Mucosa of descending colon (tissue), 3 donors: ENCODE measurements around the gene SLC7A8. TPM values are rescaled to one million over a fixed set of nuclear protein-coding genes. Genes with fewer than 3 reads are reported as not detected.
A peak's percentile ranks its signal among the peaks of the same experiment; 100 is the strongest.

Experiments
- ATAC-seq: fragments of 200-7000 bp; cut with Tn5 transposase; one replicate; pipeline ENCODE4 v1.9.1; 2020; ENCODE audit warnings: mild to moderate bottlenecking, moderate library complexity
- DNase-seq, 3 donors: peaks; one replicate each; pipeline ENCODE4 v3.0.0-alpha.2; 2020
- H3K36me3 ChIP-seq: fragments of 200-600 bp; one replicate; pipeline ENCODE4 v1.8.0; 2021; ENCODE audit warnings: low read depth, mild to moderate bottlenecking
- H3K4me1 ChIP-seq: fragments of 200-600 bp; one replicate; pipeline ENCODE4 v1.8.0; 2021; ENCODE audit warnings: low read depth, mild to moderate bottlenecking
- H3K4me3 ChIP-seq: fragments of 200-600 bp; one replicate; pipeline ENCODE4 v1.8.0; 2021; ENCODE audit warnings: mild to moderate bottlenecking
- H3K9me3 ChIP-seq: fragments of 200-600 bp; one replicate; pipeline ENCODE4 v1.8.0; 2021; ENCODE audit warnings: mild to moderate bottlenecking
- intact Hi-C, 2 donors: fragments of 100-400 bp; cut with DNase I in 1 of 2; cut with micrococcal nuclease in 1 of 2; formaldehyde crosslinking; loops; one replicate each; pipeline versions ENCODE4 v1.11.0 to v1.11.1; 2022; cut with DNase I, micrococcal nuclease
- total RNA-seq, 3 donors: library from RNA; stranded (reverse); fragmentation: NEBNext Ultra II Directional in 2 of 3; extraction: Animal tissue kit (Norgen Biotek cat#: 25700) in 2 of 3; gene quantifications; one replicate each; pipeline versions ENCODE4 v1.2.1 to v1.2.4, GENCODE V29; 2021 to 2023
- TF ChIP-seq, protein P1 (sequence below): fragments of 200-600 bp; IDR thresholded peaks from one replicate; pipeline ENCODE4 v1.8.0; 2022; ENCODE audit warnings: antibody characterized with exemption, mild to moderate bottlenecking
- donor health status: DM: no; HTN: no; CAD: no; lungs with moderate emphysema.
- donor health status: DM: no; HTN: no; CAD: no.
- donor health status: DM: no; HTN: yes; CAD: no.

SLC7A8 gene
- total RNA-seq, 3 donors from 2014 or later = 16.0 to 26.4 (median 22.0) TPM

GRCh38 chr14:23090254-23090636, 93.2 kb downstream of the SLC7A8 start:
- ATAC-seq = no peak
- H3K36me3 ChIP-seq = peaks cover 14% of the 10 kb centered on the region

GRCh38 chr14:23089498-23090253, 93.8 kb downstream of the SLC7A8 start:
- intact Hi-C loops = loop anchor here in 1 of 2 donors (10.0 kb wide), 1 partner anchor 195 kb away; the partner anchor contains the start of gene HOMEZ
- no peaks in the 10 kb centered on the region for H3K9me3 ChIP-seq
- ATAC-seq (no peak), DNase-seq (no peak)
- peaks cover 9% of the 10 kb centered on the region for H3K36me3 ChIP-seq
- TF ChIP-seq, protein P1, sequence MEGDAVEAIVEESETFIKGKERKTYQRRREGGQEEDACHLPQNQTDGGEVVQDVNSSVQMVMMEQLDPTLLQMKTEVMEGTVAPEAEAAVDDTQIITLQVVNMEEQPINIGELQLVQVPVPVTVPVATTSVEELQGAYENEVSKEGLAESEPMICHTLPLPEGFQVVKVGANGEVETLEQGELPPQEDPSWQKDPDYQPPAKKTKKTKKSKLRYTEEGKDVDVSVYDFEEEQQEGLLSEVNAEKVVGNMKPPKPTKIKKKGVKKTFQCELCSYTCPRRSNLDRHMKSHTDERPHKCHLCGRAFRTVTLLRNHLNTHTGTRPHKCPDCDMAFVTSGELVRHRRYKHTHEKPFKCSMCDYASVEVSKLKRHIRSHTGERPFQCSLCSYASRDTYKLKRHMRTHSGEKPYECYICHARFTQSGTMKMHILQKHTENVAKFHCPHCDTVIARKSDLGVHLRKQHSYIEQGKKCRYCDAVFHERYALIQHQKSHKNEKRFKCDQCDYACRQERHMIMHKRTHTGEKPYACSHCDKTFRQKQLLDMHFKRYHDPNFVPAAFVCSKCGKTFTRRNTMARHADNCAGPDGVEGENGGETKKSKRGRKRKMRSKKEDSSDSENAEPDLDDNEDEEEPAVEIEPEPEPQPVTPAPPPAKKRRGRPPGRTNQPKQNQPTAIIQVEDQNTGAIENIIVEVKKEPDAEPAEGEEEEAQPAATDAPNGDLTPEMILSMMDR = no peak
- H3K4me3 ChIP-seq = no peak overlapping the region
- peaks cover 11% of the 10 kb centered on the region for H3K4me1 ChIP-seq

More at GRCh38 chr14:23090254-23090636, 93.2 kb downstream of the SLC7A8 start:
- Histone ChIP-seq H3K4me1 (peaks cover 11% of the 10 kb centered on the region), H3K9me3 (no peaks in the 10 kb centered on the region), H3K4me3 (no peak overlapping the region)
- intact Hi-C loops = loop anchor here in 1 of 2 donors (10.0 kb wide), 1 partner anchor 195 kb away; the partner anchor contains the start of gene HOMEZ
- TF ChIP-seq, protein P1 = no peak
- no peak for DNase-seq

DNA sequence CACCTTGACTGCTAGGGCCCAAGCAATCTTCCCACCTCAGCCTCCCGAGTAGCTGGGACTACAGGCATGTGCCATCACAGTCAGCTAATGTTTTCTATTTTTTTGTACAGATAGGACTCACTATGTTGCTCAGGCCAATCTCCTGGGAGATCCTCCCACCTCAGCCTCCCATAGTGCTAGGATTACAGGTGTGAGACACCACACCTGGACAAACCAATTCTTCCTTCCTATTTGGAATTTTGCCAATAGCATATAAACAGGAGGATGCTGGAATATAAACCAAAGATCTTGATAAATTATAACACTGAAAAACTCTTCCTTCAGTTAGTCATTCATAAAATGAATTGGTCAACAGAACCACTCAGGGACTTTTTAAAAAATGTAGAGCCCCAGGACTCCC, 96.9 kb downstream of the SLC7A8 start:
- Histone ChIP-seq H3K4me1 (no peaks in the 10 kb centered on the region), H3K36me3 (peaks cover 14% of the 10 kb centered on the region), H3K9me3 (no peaks in the 10 kb centered on the region), H3K4me3 (no peak overlapping the region)
- TF ChIP-seq, protein P1 = no peak
- ATAC-seq (peak; percentile 57), DNase-seq (no peak)
- intact Hi-C loops = no loop called here

DNA sequence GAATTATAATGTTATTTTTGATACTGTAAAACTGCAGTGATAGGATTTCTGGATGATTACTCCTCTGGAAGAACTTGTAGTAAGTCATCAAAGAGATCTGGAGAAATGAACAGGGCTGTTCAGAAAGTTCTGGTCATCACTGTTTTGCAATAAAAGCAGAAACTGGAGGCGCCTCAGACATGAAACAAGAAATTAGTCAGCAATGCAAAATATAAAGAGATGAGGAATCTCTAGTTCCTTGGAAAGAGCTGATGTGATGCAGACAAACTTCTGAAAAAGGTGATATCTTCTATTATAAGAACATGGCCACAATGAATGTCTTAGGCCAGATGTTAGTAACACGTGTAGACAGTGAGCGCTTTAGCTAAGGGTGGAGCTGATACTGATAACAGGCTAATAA, 98.0 kb downstream of the SLC7A8 start:
- intact Hi-C loops = no loop called here
- no peaks in the 10 kb centered on the region for H3K4me1 ChIP-seq
- peaks cover 14% of the 10 kb centered on the region for H3K36me3 ChIP-seq
- no peaks in the 10 kb centered on the region for H3K9me3 ChIP-seq
- H3K4me3 ChIP-seq = no peak overlapping the region
- TF ChIP-seq, protein P1 = no peak
- ATAC-seq = no peak
- no peak for DNase-seq

DNA sequence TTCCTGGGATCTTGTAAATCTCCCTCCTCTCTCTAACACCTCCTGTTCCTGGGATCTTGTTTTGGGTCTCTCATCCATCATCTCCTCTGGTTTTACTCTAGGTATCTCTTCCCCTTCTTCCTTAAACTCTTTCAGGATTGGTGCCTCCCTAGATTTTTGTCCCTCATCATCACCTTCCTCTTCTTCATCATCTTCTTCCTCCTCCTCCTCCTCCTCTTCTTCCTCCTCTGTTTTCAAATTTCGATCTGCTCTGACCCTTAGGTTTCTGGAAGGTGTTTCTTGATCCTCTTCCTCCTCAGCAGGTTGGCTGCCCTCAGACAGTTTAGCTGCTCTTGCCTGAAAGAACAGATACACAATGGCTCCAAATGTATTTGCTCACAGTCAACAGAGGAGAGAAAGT, 103.0 kb downstream of the SLC7A8 start:
- TF ChIP-seq, protein P1 = no peak
- intact Hi-C loops = no loop called here
- Histone ChIP-seq H3K4me3 (no peak overlapping the region), H3K4me1 (no peaks in the 10 kb centered on the region), H3K36me3 (peaks cover 12% of the 10 kb centered on the region), H3K9me3 (no peaks in the 10 kb centered on the region)
- DNase-seq (no peak), ATAC-seq (no peak)
